Measurements from ENCODE around the gene SEMA3D.

SEMA3D gene

GRCh38 chr7:85019778-85020177, 167.1 kb downstream of the SEMA3D start:
- DNase-seq (ENCODE audit: extremely low read depth, low read depth) = no peak
- H3K4me3 ChIP-seq (replicated peaks; ENCODE audit: low read depth, low read length) = no peak overlapping the region
- TF ChIP-seq CTCF (IDR thresholded peaks at IDR 0.05; ENCODE audit: low read depth, low read length, missing control alignments) = no peak

- no peak overlapping the region for H3K4me3 ChIP-seq (replicated peaks; ENCODE audit: low read depth, low read length)
- DNase-seq (ENCODE audit: extremely low read depth, low read depth) = no peak
- TF ChIP-seq CTCF (IDR thresholded peaks at IDR 0.05; ENCODE audit: low read depth, low read length, missing control alignments) = no peak
Measured at GRCh38 chr7:85019176-85019575, 167.7 kb downstream of the SEMA3D start.

- H3K4me3 ChIP-seq (replicated peaks; ENCODE audit: low read depth, low read length) = no peak overlapping the region
- TF ChIP-seq CTCF (IDR thresholded peaks at IDR 0.05; ENCODE audit: low read depth, low read length, missing control alignments) = no peak
- no peak for DNase-seq (ENCODE audit: extremely low read depth, low read depth)
Measured at GRCh38 chr7:85018498-85018897, 168.4 kb downstream of the SEMA3D start.

- no peak overlapping the region for H3K4me3 ChIP-seq (replicated peaks; ENCODE audit: low read depth, low read length)
- no peak for TF ChIP-seq CTCF (IDR thresholded peaks at IDR 0.05; ENCODE audit: low read depth, low read length, missing control alignments)
- DNase-seq (ENCODE audit: extremely low read depth, low read depth) = no peak
Measured at GRCh38 chr7:85016286-85016685, 170.6 kb downstream of the SEMA3D start.

- no peak overlapping the region for H3K4me3 ChIP-seq (replicated peaks; ENCODE audit: low read depth, low read length)
- DNase-seq (ENCODE audit: extremely low read depth, low read depth) = no peak
- TF ChIP-seq CTCF (IDR thresholded peaks at IDR 0.05; ENCODE audit: low read depth, low read length, missing control alignments) = no peak
Measured at GRCh38 chr7:85014936-85015660, 171.8 kb downstream of the SEMA3D start.

- no peak overlapping the region for H3K4me3 ChIP-seq (replicated peaks; ENCODE audit: low read depth, low read length)
- no peak for TF ChIP-seq CTCF (IDR thresholded peaks at IDR 0.05; ENCODE audit: low read depth, low read length, missing control alignments)
- no peak for DNase-seq (ENCODE audit: extremely low read depth, low read depth)
Measured at GRCh38 chr7:85011127-85011526, 175.7 kb downstream of the SEMA3D start.

GRCh38 chr7:85010306-85010705, 176.6 kb downstream of the SEMA3D start:
- DNase-seq (ENCODE audit: extremely low read depth, low read depth) = no peak
- no peak overlapping the region for H3K4me3 ChIP-seq (replicated peaks; ENCODE audit: low read depth, low read length)
- TF ChIP-seq CTCF (IDR thresholded peaks at IDR 0.05; ENCODE audit: low read depth, low read length, missing control alignments) = no peak

Measured in HFF-Myc (cell line).